K562 (cell line): ENCODE data around the gene FGF23. TPM values are rescaled to one million over a fixed set of nuclear protein-coding genes. Genes with fewer than 3 reads are reported as not detected.

ENCODE experiments used
- ATAC-seq: fragments of 200-7000 bp; cut with Tn5 transposase; 3 replicates; pipeline ENCODE4 v1.9.1; 2020; ENCODE audit warnings: moderate library complexity
- BruUV-seq: library from RNA; stranded (reverse); fragments of 400-500 nt; replicated peaks from 2 replicates; lab custom pipeline; 2021; lab: Mats Ljungman, UMichigan
- CTCF ChIA-PET: fragments of 300-600 bp; formaldehyde crosslinking; extraction: SDS; loops from one replicate; lab custom pipeline; 2021; ENCODE audit warnings: low intra/inter-chr PET ratio; lab: Yijun Ruan, JAX
- POLR2A ChIA-PET: fragments of 300-600, 350-650 bp; sonication (Branson Sonifier 250); formaldehyde crosslinking; extraction: SDS; loops from one replicate; lab custom pipeline; 2021; ENCODE audit warnings: antibody characterized with exemption, inconsistent platforms; lab: Yijun Ruan, JAX
- DNase-seq, 4 experiments: peaks; one replicate each; pipeline versions ENCODE4 v3.0.0 to v3.0.0-alpha.2; 2011 to 2018; ENCODE audit warnings: low spot score in 3 of 4, mixed read lengths in 3 of 4; ENCODE audit errors: extremely low read depth in 1 of 4
- FAIRE-seq: peaks from 2 replicates; lab custom pipeline; 2011; peaks lifted over from hg19 to GRCh38; lab: Jason Lieb, UNC
- H2AFZ ChIP-seq: 2 replicates; pipeline ENCODE4 v1.6.0; 2011; ENCODE audit warnings: low read depth, low read length, control low read depth, inconsistent platforms
- H3K27ac ChIP-seq: fragments of 200-600 bp; 3 replicates; pipeline ENCODE4 v1.8.0; 2011; ENCODE audit warnings: low read depth, mild to moderate bottlenecking, control low read depth, inconsistent platforms, low read length, moderate library complexity, mixed read lengths; ENCODE audit errors: extremely low read depth
- H3K27me3 ChIP-seq, 2 experiments: fragments of 300-600 bp in 1 of 2; 2 replicates in 1 of 2; 3 replicates in 1 of 2; pipeline versions ENCODE4 v1.6.0 to v1.8.0; 2011; ENCODE audit warnings: inconsistent platforms in 2 of 2, low read length in 2 of 2, mild to moderate bottlenecking in 1 of 2, mixed read lengths in 1 of 2, moderate library complexity in 1 of 2; ENCODE audit not compliant: control insufficient read depth in 2 of 2, insufficient read depth in 2 of 2
- H3K36me3 ChIP-seq: fragments of 300-600 bp; 3 replicates; pipeline ENCODE4 v1.8.0; 2011; ENCODE audit warnings: mild to moderate bottlenecking, low read length, inconsistent platforms; ENCODE audit not compliant: control insufficient read depth, insufficient read depth
- H3K4me1 ChIP-seq, 2 experiments: fragments of 200-600 bp in 1 of 2; replicated peaks in 1 of 2; 2 replicates in 1 of 2; 3 replicates in 1 of 2; pipeline versions ENCODE4 v1.5.1 to v1.8.0; 2011; ENCODE audit warnings: inconsistent platforms in 2 of 2, low read length in 2 of 2, mild to moderate bottlenecking in 1 of 2, mixed read lengths in 1 of 2, moderate library complexity in 1 of 2; ENCODE audit not compliant: control insufficient read depth in 2 of 2, insufficient read depth in 2 of 2
- H3K4me2 ChIP-seq: 2 replicates; pipeline ENCODE4 v1.6.1; 2011; ENCODE audit warnings: low read length, control low read depth, inconsistent platforms, mixed read lengths; ENCODE audit not compliant: insufficient read depth
- H3K4me3 ChIP-seq: fragments of 200-600 bp; sonication (generic), shearing (Covaris generic); 2 replicates; pipeline ENCODE4 v1.5.1; 2016; ENCODE audit warnings: control low read depth, inconsistent platforms
- H3K79me2 ChIP-seq: fragments of 200-600 bp; 3 replicates; pipeline ENCODE4 v1.8.0; 2011; ENCODE audit warnings: low read length, inconsistent platforms; ENCODE audit not compliant: control insufficient read depth, insufficient read depth
- H3K9ac ChIP-seq, 2 experiments: 2 replicates each; pipeline versions ENCODE4 v1.6.0 to v1.6.1; 2011; ENCODE audit warnings: low read depth in 2 of 2, low read length in 2 of 2, control low read depth in 1 of 2, inconsistent platforms in 1 of 2, mild to moderate bottlenecking in 1 of 2, mixed read lengths in 1 of 2; ENCODE audit not compliant: insufficient read depth in 1 of 2
- H3K9me1 ChIP-seq: one replicate; pipeline ENCODE4 v1.6.0; 2011; ENCODE audit warnings: inconsistent platforms, mild to moderate bottlenecking, low read length, moderate library complexity; ENCODE audit not compliant: control insufficient read depth, insufficient read depth
- H3K9me3 ChIP-seq: replicated peaks from 2 replicates; pipeline ENCODE4 v1.5.1; 2011; ENCODE audit warnings: low read depth, low read length, inconsistent platforms; ENCODE audit not compliant: control insufficient read depth, insufficient read depth
- H4K20me1 ChIP-seq: replicated peaks from 2 replicates; pipeline ENCODE4 v1.6.1; 2011; ENCODE audit warnings: low read length, inconsistent platforms, mixed read lengths; ENCODE audit not compliant: control insufficient read depth, insufficient read depth
- KDM4B ChIP-seq, 2 experiments: fragments of 450-650 bp in 1 of 2; sonication (generic) in 1 of 2; IDR thresholded peaks; 2 replicates each; pipeline ENCODE4 v1.6.1; 2016 to 2017; ENCODE audit warnings: borderline replicate concordance in 2 of 2, antibody characterized with exemption in 1 of 2, low read depth in 1 of 2, mild to moderate bottlenecking in 1 of 2
- MYBL2 ChIP-seq, 2 experiments: fragments of 450-650 bp in 1 of 2; sonication (generic) in 1 of 2; formaldehyde crosslinking in 1 of 2; IDR thresholded peaks; 2 replicates each; pipeline versions ENCODE4 v1.6.1 to v1.8.1; 2017 to 2022; ENCODE audit warnings: borderline replicate concordance in 1 of 2, inconsistent platforms in 1 of 2, low read depth in 1 of 2, mild to moderate bottlenecking in 1 of 2, missing genetic modification reagents in 1 of 2, moderate library complexity in 1 of 2
- ZNF253 ChIP-seq: fragments of 250-450 bp; sonication (Bioruptor Pico); conservative IDR thresholded peaks from 2 replicates; pipeline ENCODE4 v1.6.1; 2021; ENCODE audit warnings: mild to moderate bottlenecking
- WGBS: fragments of 100-300 bp; shearing (Covaris generic); methylation state at CpG from one replicate; pipeline ENCODE4 v1.1.6; 2016; ENCODE audit warnings: low coverage, mixed read lengths; ENCODE audit not compliant: insufficient coverage; ENCODE audit errors: missing lambda C conversion rate; 5-methylcytosine and 5-hydroxymethylcytosine counted together
- in situ Hi-C: fragments of 300-500 bp; cut with MboI; formaldehyde crosslinking; loops from 4 replicates; pipeline ENCODE4 v1.15.0; 2018; ENCODE audit warnings: inconsistent platforms, mixed read lengths
- intact Hi-C: fragments of 100-400 bp; cut with micrococcal nuclease; formaldehyde crosslinking; loops from 2 replicates; pipeline ENCODE4 v1.14.2; 2022
- polyA plus RNA-seq, 8 experiments: library from polyadenylated mRNA; depleted of rRNA in 4 of 8; stranded (reverse) in 5 of 8; unstranded in 3 of 8; fragments of >200 nt; fragmentation: Nextera tagmentation in 2 of 8; fragmentation: Illumina TruSeq in 1 of 8; extraction: Ambion mirVana in 2 of 8; extraction: Trizol in 1 of 8; gene quantifications; 2 replicates each; pipeline versions ENCODE4 v1.2.1 to v1.2.3, GENCODE V29; 2011 to 2014; ENCODE audit warnings: inconsistent platforms in 1 of 8, missing spikeins in 1 of 8
- total RNA-seq, 7 experiments: library from RNA; depleted of rRNA in 6 of 7; stranded (reverse); fragments of >200 nt in 6 of 7; fragmentation: Illumina TruSeq in 2 of 7; extraction: Trizol in 2 of 7; gene quantifications; 2 replicates each; pipeline versions ENCODE4 v1.2.1 to v1.2.3, GENCODE V29; 2011 to 2021; ENCODE audit warnings: low replicate concordance in 1 of 7
- TF ChIP-seq, protein P1 (sequence below): fragments of 250-450 bp; sonication (Bioruptor Pico); IDR thresholded peaks from 2 replicates; pipeline ENCODE4 v1.8.0; 2021; ENCODE audit warnings: moderate library complexity, mild to moderate bottlenecking, inconsistent platforms

Gene FGF23
- total and polyA plus RNA-seq, 9 of the 15 experiments (the other 6 are each of a cell fraction or from before 2014, with no cell fraction given), result 0.38 TPM; not detected in 8

- TF ChIP-seq ZNF253 (CRISPR knock-in tag), result no peak
Observed at GRCh38 chr12:4346931-4347330, 32.6 kb downstream of the FGF23 start (continued).

GRCh38 chr12:4331842-4332241 lies 47.7 kb downstream of the FGF23 start:
- H4K20me1 ChIP-seq, result no peaks in the 10 kb centered on the region
- H3K4me2 ChIP-seq, result no peak overlapping the region
- ChIA-PET POLR2A (no interaction called here), CTCF (no interaction called here)
- intact Hi-C loops, result no loop called here
- no peaks in the 10 kb centered on the region for H3K79me2 ChIP-seq
- ATAC-seq (no peak), FAIRE-seq (no peak), DNase-seq (no peak)
- WGBS, result 4% methylated on average over 4 of the region's 4 CpGs
- no peaks in the 10 kb centered on the region for H3K9me1 ChIP-seq
- in situ Hi-C loops, result no loop called here
- no peaks in the 10 kb centered on the region; a peak in 1 of 5 replicates for H3K27me3 ChIP-seq
- H3K9ac ChIP-seq, result no peak overlapping the region
- no peak overlapping the region for H3K4me3 ChIP-seq
- no TSS peak for BruUV-seq
- no peaks in the 10 kb centered on the region for H3K9me3 ChIP-seq
- no peak for TF ChIP-seq MYBL2 (IDR thresholded peaks at IDR 0.05; ENCODE audit: low read depth)
- TF ChIP-seq MYBL2 (CRISPR knock-in tag; IDR thresholded peaks at IDR 0.05; ENCODE audit: borderline replicate concordance), result no peak
- no peak for TF ChIP-seq KDM4B (IDR thresholded peaks at IDR 0.05; ENCODE audit: borderline replicate concordance in 2 of 2, low read depth in 1 of 2)
- TF ChIP-seq, protein P1, sequence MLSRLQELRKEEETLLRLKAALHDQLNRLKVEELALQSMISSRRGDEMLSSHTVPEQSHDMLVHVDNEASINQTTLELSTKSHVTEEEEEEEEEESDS (CRISPR knock-in tag), result no peak
- no peaks in the 10 kb centered on the region for H3K4me1 ChIP-seq
- H3K36me3 ChIP-seq, result no peaks in the 10 kb centered on the region
- H3K27ac ChIP-seq, result no peak overlapping the region
- H2AFZ ChIP-seq, result no peak overlapping the region
